Effector CD4-positive, alpha-beta T cell (primary cell): ENCODE measurements around the gene RFX1.
"Not testable (repeated sequence)": the region's sequence is repeated elsewhere in the genome, so short reads cannot be mapped to it uniquely, and the experiment has no call there.

ENCODE experiments used
- DNase-seq: peaks from one replicate; pipeline ENCODE4 v3.0.0-alpha.2; 2020
- total RNA-seq: gene quantifications from one replicate; lab custom pipeline; 2026; lab: John Stamatoyannopoulos, UW

RFX1 gene
- total RNA-seq = 39.0 reads per million, percentile 63 among the genes with 10 or more reads in this experiment

DNA sequence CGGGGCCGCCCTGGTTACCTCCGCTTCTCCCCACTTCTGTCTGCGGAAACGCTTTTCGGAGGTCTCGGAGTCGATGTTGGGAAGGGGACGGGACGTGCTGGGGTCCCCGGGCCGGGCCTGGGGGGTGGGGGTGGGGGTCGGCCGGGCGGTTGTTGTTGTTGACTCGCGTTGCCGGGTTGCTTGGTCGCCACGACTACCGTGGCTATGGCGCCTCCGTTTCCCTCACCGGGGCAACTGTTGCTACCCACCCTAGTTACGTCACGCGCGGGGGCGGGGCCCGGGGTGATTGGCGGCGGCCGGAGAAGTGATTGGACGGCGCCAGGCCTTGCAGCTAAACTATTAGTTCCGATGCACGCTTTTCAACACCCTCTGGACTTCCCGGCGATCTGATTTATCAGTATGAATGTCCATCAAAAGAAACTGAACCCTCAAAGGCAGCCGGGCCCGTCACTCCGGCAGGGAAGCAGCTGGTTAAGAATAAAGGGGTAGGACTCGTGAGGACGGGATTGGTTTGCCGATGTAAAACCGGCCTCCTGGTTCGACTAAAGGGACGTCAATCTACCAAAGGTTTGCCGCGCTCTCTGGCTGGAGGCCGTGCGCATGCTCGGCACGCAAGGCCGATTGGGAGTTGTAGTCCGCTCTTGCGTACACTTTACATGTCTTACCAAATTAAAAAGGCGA lies at the start of gene RFX1:
Gene RFX1, minus strand, starts transcription at position 236 of the 681 bp plus-strand sequence. CDS start 12,477 bp downstream, outside the sequence.
- DNase-seq = peak; percentile 100

DNA sequence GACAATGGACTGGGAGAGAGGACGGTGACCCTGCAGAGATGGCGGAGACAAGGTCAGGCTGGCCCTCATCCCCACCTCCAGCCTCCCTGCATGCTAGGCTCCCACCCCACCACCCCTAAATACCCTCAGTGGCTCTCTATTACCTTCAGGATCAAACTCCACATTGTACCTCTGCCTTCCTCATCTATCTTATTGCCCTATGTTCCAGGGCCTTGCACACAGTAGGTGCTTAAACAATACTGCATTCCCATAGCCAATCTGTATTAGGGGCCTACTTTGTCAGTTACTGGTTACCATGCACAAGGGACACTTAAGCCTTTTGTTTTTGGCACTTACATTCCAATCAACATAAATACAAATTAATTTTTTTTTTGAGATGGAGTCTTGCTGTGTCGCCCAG lies 49.3 kb upstream of the RFX1 start:
- no peak for DNase-seq

- no peak for DNase-seq
Observed at GRCh38 chr19:14054721-14055120, 48.6 kb upstream of the RFX1 start.

GRCh38 chr19:14054099-14054498 lies 48.0 kb upstream of the RFX1 start:
- DNase-seq = no peak

GRCh38 chr19:14053500-14053899 lies 47.4 kb upstream of the RFX1 start:
- no peak for DNase-seq

DNA sequence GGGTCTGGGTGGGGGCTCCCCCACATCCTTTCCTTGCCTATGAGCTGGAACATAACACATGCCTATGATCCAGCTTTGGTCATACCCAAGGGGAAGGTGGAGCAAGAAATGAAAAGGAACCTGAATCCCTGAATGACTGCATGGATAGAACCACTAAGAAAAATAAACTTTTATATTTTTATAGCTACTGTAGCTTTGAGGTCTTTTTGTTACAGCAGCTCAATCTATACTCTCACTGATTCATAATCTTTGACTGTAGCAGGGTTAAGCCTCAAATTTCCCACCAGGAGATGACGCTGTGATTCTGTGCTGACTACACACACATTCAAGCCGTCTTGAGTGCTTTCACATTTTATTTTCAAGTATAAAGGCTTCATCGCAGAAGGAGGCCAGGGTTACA lies 46.9 kb upstream of the RFX1 start:
- no peak for DNase-seq

GRCh38 chr19:14052470-14052869 lies 46.4 kb upstream of the RFX1 start:
- DNase-seq = no peak

DNA sequence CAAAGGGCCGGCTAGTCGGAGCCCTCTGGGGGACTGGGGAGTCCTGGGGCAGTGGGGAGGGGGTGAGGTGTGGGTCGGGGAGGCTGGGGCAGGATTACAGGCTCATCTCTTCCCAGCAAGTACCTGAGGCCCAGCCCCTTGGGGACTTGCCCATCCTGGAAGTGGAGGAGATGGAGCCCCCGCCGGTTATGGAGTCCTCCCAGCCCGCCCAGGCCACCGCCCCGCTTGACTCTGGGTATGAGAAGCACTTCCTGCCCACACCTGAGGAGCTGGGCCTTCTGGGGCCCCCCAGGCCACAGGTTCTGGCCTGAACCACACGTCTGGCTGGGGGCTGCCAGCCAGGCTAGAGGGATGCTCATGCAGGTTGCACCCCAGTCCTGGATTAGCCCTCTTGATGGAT lies 45.9 kb upstream of the RFX1 start:
- no peak for DNase-seq

DNA sequence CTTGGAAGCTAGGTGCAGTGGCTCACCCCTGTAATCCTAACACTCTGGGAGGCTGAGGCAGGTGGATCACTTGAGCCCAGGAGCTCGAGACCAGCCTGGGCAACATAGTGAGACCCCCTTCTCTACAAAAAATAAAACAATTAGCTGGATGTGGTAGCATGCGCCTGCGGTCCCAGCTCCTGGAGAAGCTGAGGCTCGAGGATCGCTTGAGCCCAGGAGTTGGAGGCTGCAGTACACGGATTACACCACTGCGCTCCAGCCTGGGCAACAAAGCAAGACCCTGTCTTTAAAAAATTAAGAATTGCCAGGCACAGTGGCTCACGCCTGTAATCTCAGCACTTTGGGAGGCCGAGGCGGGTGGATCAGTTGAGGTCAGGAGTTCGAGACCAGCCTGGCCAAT lies 44.8 kb upstream of the RFX1 start:
- DNase-seq = not testable (repeated sequence)

GRCh38 chr19:14050512-14050911 lies 44.4 kb upstream of the RFX1 start:
- no peak for DNase-seq

GRCh38 chr19:14048443-14049153 lies 42.5 kb upstream of the RFX1 start:
- DNase-seq = peak; percentile 69

DNA sequence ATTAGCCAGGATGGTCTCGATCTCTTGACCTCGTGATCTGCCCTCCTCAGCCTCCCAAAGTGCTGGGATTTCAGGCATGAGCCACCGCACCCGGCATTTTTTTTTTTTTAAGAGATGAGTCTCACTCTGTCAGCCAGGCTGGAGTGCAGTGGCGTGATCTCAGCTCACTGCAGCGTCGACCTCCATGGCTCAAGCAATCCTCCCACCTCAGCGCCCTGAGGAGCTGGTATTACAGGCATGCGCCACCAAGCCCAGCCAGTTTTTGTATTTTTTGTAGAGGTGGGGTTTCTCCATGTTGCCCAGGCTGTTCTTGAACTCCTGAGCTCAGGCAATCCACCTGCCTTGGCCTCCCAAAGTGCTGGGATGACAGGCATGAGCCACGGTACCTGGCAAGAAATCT lies 41.7 kb upstream of the RFX1 start:
- not testable (repeated sequence) for DNase-seq

DNA sequence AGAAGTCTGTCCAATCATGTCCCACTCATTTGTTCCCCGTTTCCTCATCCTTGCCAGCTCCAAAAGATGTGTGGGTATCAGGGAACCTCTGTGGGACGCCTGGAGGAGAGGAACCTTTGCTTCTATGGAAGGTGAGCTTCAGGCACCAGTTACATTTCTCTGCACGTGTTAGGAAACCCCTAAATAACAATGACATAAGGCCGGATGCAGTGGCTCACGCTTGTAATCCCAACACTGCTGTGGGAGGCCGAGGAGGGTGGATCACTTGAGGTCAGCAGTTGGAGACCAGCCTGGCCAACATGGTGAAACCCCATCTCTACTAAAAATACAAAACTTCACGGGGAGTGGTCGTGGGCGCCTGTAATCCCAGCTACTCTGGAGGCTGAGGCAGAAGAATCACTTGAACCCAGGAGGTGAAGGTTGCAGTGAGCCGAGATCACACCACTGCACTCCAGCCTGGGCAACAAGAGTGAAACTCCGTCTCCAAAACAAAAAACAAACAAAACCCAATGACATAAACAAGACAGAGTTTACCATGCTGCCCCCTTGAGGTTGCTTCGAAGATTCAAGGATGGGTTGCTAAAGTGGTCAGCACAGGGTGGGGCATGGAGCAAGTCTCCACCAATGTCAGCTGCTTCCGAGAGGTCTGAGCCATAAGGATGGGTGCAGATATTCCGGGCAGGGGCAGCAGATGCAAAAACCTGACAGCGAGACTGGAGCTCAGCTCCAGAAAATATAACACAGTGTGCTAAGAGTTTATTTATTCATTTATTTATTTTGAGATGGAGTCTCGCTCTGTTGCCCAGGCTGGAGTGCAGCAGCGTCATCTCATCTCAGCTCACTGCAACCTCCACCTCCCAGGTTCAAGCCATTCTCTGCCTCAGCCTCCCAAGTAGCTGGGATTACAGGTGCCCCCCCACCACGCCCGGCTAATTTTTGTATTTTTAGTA lies 36.8 kb upstream of the RFX1 start:
- not testable (repeated sequence) for DNase-seq

GRCh38 chr19:14039181-14039580 lies 33.1 kb upstream of the RFX1 start:
- DNase-seq = no peak

DNA sequence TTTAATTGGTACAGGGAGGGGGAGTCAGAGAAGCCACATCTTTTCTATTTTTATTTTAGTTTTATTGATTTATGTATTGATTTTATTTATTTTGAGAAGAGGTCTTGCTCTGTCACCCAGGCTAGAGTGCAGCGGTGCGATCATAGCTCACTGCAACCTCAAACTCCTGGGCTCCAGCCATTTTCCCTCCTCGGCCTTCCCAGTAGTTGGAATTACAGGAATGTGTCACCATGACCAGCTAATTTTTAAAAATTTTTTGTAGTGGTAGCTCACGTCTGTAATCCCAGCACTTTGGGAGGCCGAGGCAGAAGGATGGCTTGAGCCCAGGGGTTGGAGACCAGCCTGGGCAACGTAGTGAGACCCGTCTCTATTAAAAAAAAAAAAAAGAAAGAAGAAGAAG lies 29.6 kb upstream of the RFX1 start:
- no peak for DNase-seq

- DNase-seq = not testable (repeated sequence)
Observed at GRCh38 chr19:14035159-14035558, 29.0 kb upstream of the RFX1 start.

- no peak for DNase-seq
Observed at GRCh38 chr19:14033946-14034345, 27.8 kb upstream of the RFX1 start.

GRCh38 chr19:14031719-14032480 lies 25.8 kb upstream of the RFX1 start, which contains the start of gene IL27RA:
TSS of gene IL27RA (plus strand) at chr19:14031762. CDS start at chr19:14031873, 111 bp downstream.
- DNase-seq = peak; percentile 73

- DNase-seq = no peak
Observed at GRCh38 chr19:14030997-14031718, 25.0 kb upstream of the RFX1 start.

- DNase-seq = no peak
Observed at GRCh38 chr19:14028901-14029300, 22.8 kb upstream of the RFX1 start.

DNA sequence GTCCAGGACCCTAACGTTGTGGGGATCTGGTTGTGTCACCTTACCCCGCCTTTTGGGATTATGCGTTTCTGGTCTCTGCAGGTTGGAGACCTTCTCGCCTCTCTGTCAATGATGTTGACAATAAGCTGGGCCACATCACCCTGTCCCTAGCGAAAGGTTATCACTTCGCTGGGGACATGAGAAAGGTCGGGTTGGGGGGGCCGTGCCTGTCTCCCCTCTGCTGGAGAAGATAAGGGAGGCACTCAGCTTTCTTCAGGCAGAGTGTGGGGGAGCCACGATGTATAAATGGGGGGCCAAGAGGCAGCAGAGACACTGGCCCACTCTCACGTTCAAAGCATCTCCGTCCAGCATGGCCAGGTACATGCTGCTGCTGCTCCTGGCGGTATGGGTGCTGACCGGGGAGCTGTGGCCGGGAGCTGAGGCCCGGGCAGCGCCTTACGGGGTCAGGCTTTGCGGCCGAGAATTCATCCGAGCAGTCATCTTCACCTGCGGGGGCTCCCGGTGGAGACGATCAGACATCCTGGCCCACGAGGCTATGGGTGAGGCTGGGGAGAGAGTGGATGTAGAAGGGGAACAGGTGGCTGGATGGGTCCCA lies 21.8 kb upstream of the RFX1 start, which contains the start of gene RLN3:
Gene RLN3, plus strand, starts transcription at position 293 of the 595 bp plus-strand sequence. Its CDS starts 57 bp downstream, at position 350.
- no peak for DNase-seq
